Measurements from ENCODE around the gene THSD7A.

DNA sequence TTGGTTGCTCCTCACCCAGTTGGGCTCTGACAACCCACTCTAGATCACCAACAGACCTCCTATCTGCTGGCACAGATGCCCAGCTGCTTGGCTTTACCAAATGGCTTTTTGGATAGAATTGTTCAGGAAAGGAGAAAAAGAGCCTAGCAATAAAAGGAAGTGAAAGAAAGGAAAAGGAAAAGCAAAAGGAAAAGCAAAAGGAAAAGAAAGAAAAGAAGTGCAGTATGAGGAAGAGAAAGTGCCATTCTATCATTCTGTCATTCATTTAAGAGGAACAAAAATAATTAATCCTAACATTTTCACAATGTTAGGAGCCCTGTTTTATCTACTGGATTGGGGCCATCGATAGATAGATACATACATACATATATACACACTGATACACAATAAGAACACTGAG is 353.6 kb downstream of the THSD7A start:
- TF ChIP-seq POLR2AphosphoS5 (IDR thresholded peaks at IDR 0.05; ENCODE audit: low read depth, low read length) (no peak), POLR2A (IDR thresholded peaks at IDR 0.05; ENCODE audit: low read depth, low read length) (no peak), TAF1 (IDR thresholded peaks at IDR 0.05; ENCODE audit: borderline replicate concordance, low read depth, low read length) (no peak)

Data from GM12892 (cell line).